ENCODE measurements around the gene BMI1. TPM values are rescaled to one million over a fixed set of nuclear protein-coding genes. Genes with fewer than 3 reads are reported as not detected.

Gene BMI1
- polyA plus RNA-seq, 1 donor (not counting 4 experiments of a cell fraction or from before 2014, with no cell fraction given): 33.1 TPM

GRCh38 chr10:22315455-22316285 is 5.2 kb upstream of the BMI1 start:
- dilution Hi-C loops (cut with MboI; ENCODE audit: extremely low pct_ligation_motif_present, low sequenced_read_pairs): no loop called here
- H2AFZ ChIP-seq (ENCODE audit: control insufficient read depth, low read length): peak overlapping the region; percentile 91
- H3K9me3 ChIP-seq (ENCODE audit: control insufficient read depth, low read depth, low read length): no peaks in the 10 kb centered on the region
- FAIRE-seq: peak; percentile 5
- H4K20me1 ChIP-seq (ENCODE audit: control insufficient read depth, extremely low read depth, insufficient read depth, low read length): no peaks in the 10 kb centered on the region
- no peaks in the 10 kb centered on the region for H3K36me3 ChIP-seq (ENCODE audit: control insufficient read depth in 2 of 2, extremely low read depth in 1 of 2, insufficient read depth in 2 of 2, low read length in 2 of 2)
- peak overlapping the region; percentile 84 to 86 (median 85) for H3K4me3 ChIP-seq (ENCODE audit: control insufficient read depth in 2 of 3, extremely low read depth in 1 of 3, insufficient read depth in 2 of 3, low read depth in 1 of 3, low read length in 3 of 3)
- H3K9ac ChIP-seq (ENCODE audit: control insufficient read depth, extremely low read depth, insufficient read depth, low read length): peak overlapping the region; percentile 94
- peak overlapping the region; percentile 96 for H3K4me2 ChIP-seq (ENCODE audit: control insufficient read depth, extremely low read depth, insufficient read depth, low read depth, low read length)
- no peak for DNase-seq (ENCODE audit: low read depth, low spot score)
- TF ChIP-seq, protein P1, sequence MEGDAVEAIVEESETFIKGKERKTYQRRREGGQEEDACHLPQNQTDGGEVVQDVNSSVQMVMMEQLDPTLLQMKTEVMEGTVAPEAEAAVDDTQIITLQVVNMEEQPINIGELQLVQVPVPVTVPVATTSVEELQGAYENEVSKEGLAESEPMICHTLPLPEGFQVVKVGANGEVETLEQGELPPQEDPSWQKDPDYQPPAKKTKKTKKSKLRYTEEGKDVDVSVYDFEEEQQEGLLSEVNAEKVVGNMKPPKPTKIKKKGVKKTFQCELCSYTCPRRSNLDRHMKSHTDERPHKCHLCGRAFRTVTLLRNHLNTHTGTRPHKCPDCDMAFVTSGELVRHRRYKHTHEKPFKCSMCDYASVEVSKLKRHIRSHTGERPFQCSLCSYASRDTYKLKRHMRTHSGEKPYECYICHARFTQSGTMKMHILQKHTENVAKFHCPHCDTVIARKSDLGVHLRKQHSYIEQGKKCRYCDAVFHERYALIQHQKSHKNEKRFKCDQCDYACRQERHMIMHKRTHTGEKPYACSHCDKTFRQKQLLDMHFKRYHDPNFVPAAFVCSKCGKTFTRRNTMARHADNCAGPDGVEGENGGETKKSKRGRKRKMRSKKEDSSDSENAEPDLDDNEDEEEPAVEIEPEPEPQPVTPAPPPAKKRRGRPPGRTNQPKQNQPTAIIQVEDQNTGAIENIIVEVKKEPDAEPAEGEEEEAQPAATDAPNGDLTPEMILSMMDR (optimal IDR thresholded peaks at IDR 0.05 in 1 of 3, IDR thresholded peaks at IDR 0.05 in 1 of 3, conservative IDR thresholded peaks at IDR 0.05 in 1 of 3; ENCODE audit: extremely low read depth in 1 of 3, insufficient read depth in 2 of 3, low read length in 3 of 3): no peak
- TF ChIP-seq EZH2 (IDR thresholded peaks at IDR 0.05; ENCODE audit: low read length): no peak
- H3K79me2 ChIP-seq (ENCODE audit: control insufficient read depth, insufficient read depth, low read length): peaks cover 1% of the 10 kb centered on the region
- H3K4me1 ChIP-seq (ENCODE audit: control insufficient read depth, extremely low read depth, insufficient read depth, low read length): peaks cover 7% of the 10 kb centered on the region
- H3K27ac ChIP-seq (ENCODE audit: control insufficient read depth, insufficient read depth, low read length): peak overlapping the region; percentile 96
- H3K27me3 ChIP-seq (ENCODE audit: control insufficient read depth, extremely low read depth, insufficient read depth, low read length): no peaks in the 10 kb centered on the region
- H3K9me1 ChIP-seq (ENCODE audit: control insufficient read depth, extremely low read depth, insufficient read depth, low read length): no peaks in the 10 kb centered on the region

GRCh38 chr10:22316286-22317075 is 4.4 kb upstream of the BMI1 start, which contains the start of gene COMMD3:
Gene COMMD3, plus strand, starts transcription at chr10:22316388. Its CDS starts 30 bp downstream, at chr10:22316418.
- peak within 1 kb of the TSS; percentile 96 for H2AFZ ChIP-seq (ENCODE audit: control insufficient read depth, low read length)

More at GRCh38 chr10:22316286-22317075, 4.4 kb upstream of the BMI1 start, which contains the start of gene COMMD3:
- H3K36me3 ChIP-seq (ENCODE audit: control insufficient read depth in 2 of 2, extremely low read depth in 1 of 2, insufficient read depth in 2 of 2, low read length in 2 of 2): no peaks in the 10 kb centered on the region
- TF ChIP-seq, protein P1 (optimal IDR thresholded peaks at IDR 0.05 in 1 of 3, IDR thresholded peaks at IDR 0.05 in 1 of 3, conservative IDR thresholded peaks at IDR 0.05 in 1 of 3; ENCODE audit: extremely low read depth in 1 of 3, insufficient read depth in 2 of 3, low read length in 3 of 3): no peak
- TF ChIP-seq EZH2 (IDR thresholded peaks at IDR 0.05; ENCODE audit: low read length): no peak
- no peaks in the 10 kb centered on the region for H4K20me1 ChIP-seq (ENCODE audit: control insufficient read depth, extremely low read depth, insufficient read depth, low read length)
- peaks cover 1% of the 10 kb centered on the region for H3K79me2 ChIP-seq (ENCODE audit: control insufficient read depth, insufficient read depth, low read length)
- peak within 1 kb of the TSS; percentile 96 for H3K27ac ChIP-seq (ENCODE audit: control insufficient read depth, insufficient read depth, low read length)
- peak within 1 kb of the TSS; percentile 85 to 88 (median 86) for H3K4me3 ChIP-seq (ENCODE audit: control insufficient read depth in 2 of 3, extremely low read depth in 1 of 3, insufficient read depth in 2 of 3, low read depth in 1 of 3, low read length in 3 of 3)
- H3K4me2 ChIP-seq (ENCODE audit: control insufficient read depth, extremely low read depth, insufficient read depth, low read depth, low read length): peak within 1 kb of the TSS; percentile 96
- FAIRE-seq: peak; percentile 86
- no peak for DNase-seq (ENCODE audit: low read depth, low spot score)
- H3K27me3 ChIP-seq (ENCODE audit: control insufficient read depth, extremely low read depth, insufficient read depth, low read length): no peaks in the 10 kb centered on the region
- dilution Hi-C loops (cut with MboI; ENCODE audit: extremely low pct_ligation_motif_present, low sequenced_read_pairs): no loop called here
- H3K9me1 ChIP-seq (ENCODE audit: control insufficient read depth, extremely low read depth, insufficient read depth, low read length): no peaks in the 10 kb centered on the region
- peak within 1 kb of the TSS; percentile 94 for H3K9ac ChIP-seq (ENCODE audit: control insufficient read depth, extremely low read depth, insufficient read depth, low read length)
- peaks cover 7% of the 10 kb centered on the region for H3K4me1 ChIP-seq (ENCODE audit: control insufficient read depth, extremely low read depth, insufficient read depth, low read length)
- no peaks in the 10 kb centered on the region for H3K9me3 ChIP-seq (ENCODE audit: control insufficient read depth, low read depth, low read length)
